ENCODE results near the gene DYRK3.
"Not testable (repeated sequence)": the region's sequence is repeated elsewhere in the genome, so short reads cannot be mapped to it uniquely, and the experiment has no call there.

The DYRK3 gene

DNA sequence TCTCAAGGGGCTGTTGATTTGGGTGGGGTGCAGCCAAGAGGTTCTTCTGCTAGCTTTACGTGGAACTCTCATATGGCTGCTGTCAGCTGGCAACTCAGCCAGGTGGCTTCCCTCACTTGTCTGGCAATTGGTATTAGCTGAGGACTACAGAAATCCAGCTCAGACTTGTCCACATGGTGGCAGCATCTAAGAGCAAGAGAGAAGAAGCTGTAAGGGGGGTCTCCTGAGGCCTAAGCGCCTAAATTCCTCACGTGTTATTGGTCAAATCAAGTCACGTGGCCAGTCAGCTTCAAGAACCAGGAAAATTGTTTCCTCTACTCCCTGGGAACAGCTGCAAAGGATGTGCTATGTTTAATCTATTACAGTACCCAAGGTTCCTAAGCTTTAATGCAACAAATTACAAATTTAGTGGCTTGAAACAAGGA is 4.2 kb upstream of the DYRK3 start:
- DNase-seq (ENCODE audit: low read depth in 2 of 2), result no peak

DNA sequence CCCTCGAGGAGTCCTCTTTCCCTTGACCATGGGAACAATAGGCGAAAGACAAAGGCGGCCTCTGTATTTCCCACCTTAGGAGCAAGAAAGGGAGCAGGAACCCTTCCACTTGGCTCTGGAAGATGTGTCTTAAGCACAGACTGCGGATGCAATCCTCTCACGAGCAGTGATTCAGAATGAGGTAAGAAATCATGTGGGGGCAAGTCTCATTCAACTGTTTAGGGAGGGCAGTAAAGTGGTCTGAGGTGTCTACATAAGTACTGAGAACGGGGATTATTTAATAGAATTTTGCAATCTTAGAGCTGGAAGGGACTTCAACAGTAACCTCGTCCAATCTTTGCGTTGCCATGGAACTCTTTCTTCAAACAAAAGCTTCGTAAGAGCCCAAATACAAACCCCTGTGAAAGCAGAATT is 1.6 kb upstream of the DYRK3 start:
- no peak for DNase-seq (ENCODE audit: low read depth in 2 of 2)

DNA sequence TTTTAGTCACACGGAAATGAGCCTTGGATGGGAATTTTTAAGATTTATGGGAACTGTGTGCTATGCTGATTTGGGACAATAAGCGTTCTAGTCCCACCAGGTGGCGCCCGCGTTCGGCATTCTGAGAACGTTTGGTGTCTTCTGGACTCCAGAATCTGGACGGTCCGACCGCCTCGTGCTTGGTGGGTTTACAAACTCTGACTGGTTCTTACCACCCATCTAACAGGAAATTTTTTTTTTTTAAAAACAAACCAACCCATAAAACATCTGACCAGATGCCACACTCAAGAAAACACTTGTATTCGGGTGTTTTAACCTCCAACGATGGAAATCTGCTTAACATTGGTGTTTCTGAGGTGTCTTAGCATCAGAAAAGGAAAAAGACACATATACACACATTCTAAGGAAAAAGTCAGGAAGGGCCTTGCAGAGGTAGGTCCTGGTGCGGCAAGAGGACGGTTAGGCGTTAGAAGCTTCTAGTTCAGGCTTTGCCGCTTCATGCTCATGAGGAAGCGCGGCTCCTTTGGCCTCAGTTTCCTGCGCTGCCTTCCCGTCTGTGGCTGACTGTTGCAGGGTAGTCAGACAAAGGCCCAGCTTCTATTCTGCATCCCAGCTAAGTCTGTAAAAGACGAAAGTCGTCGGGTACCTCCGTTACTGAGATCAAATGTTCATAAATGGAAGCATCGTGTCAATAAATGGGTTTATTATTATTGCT is 814 bp upstream of the DYRK3 start:
- DNase-seq (ENCODE audit: low read depth in 2 of 2), result peak; percentile 41 to 61

DNA sequence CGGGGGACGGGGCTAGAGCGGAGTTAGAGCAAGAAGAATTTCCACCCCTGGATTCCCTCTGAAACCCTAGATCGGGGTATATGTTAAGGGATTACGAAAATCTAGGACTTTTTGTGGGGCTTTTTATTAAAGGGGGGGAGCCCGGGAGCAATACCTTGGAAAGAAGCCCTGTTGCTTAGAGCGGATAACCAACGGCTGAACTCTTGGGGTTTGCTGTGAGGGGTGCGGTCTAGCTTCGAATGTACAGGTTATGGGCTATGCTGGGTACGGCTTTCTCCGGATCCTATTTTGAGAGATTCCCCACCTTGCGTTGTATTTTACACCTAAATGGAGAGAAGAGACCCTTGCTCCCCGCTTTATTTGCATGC is 626 bp downstream of the DYRK3 start:
- no peak for DNase-seq (ENCODE audit: low read depth in 2 of 2)

DNA sequence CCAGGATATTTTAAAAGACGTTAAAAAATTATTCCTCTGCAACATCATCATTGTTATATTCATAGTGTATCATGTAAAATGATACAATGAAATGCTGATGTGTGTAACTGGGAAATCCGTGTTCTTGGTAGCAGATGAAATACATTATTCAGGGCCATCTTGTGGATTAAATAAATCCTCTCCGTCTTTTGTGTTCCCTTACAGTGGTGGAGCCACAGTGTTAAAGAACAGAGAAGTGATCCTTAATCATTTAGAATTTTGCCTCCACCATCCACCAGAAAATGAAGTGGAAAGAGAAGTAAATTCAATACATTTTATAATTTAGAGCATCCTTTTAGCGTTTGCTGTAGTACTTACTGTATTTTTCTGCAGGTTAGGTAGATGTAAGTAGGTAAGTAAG is 1.3 kb downstream of the DYRK3 start:
- DNase-seq (ENCODE audit: low read depth in 2 of 2), result no peak

DNA sequence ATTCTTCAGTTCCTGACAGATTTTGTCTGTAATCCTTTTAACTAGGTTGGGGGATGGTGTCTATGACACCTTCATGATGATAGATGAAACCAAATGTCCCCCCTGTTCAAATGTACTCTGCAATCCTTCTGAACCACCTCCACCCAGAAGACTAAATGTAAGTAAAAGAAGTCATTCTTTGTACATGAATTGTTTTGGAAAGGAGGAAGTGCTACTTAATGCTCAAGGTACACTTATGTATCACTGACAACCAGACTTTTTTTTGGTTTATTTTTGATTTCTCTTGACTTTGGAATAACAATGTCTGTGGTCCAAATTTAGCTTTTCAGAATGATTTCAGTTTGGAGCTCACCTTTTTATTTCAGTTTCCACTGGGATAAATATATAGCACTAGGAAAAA is 2.3 kb downstream of the DYRK3 start:
- DNase-seq (ENCODE audit: low read depth in 2 of 2), result no peak

DNA sequence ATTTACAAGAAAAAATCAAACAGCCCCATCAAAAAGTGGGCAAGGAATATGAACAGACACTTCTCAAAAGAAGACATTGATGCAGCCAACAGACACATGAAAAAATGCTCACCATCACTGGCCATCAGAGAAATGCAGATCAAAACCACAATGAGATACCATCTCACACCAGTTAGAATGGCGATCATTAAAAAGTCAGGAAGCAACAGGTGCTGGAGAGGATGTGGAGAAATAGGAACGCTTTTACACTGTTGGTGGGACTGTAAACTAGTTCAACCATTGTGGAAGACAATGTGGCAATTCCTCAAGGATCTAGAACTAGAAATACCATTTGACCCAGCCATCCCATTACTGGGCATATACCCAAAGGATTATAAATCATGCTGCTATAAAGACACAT is 6.7 kb downstream of the DYRK3 start:
- not testable (repeated sequence) for DNase-seq (ENCODE audit: low read depth in 2 of 2)

DNA sequence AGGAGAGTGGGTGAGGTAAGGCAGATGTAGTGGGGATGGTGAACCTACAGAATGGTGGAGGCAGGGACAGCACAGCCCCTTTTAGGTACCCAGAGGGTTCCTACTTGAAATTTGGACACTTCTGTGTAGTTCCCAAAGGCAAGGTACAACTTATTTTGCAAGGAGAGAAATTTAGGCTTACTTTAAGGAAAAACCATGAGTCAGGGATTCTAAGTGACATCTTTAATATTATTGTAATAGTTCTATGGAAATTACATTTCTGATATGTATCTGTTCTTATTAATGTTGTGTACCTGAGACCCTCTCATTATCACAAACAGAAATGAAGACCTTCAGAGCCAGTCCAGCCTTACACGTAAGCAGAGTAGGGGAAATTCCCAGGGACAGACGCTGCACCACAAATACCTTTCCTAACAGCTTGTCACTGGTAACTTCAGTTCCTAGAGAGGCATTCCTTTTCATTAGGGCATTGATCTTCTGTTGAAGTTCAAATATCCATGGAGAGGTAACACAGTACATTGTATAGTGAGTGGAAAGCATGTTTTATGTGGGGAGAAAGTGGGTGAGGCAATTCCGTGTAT is 7.9 kb downstream of the DYRK3 start:
- no peak for DNase-seq (ENCODE audit: low read depth in 2 of 2)

DNA sequence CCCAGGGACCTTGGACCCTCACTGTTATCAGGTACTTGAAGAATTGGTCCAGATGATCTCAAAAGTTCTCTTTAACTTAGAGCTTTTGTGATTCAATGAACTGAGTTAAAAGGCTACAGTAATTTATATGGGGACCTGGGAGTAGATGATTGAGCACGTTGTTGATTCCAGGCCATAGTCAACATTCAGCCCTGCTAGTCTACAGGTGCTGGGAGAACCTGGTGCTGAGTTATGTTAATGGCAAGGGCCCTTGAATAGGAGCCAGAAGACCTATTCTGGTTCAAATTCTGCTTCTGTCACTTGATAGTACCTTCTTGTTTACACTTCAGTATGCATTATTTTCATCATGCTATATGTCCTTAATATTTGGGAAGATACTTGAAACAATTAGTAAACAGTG is 11.2 kb downstream of the DYRK3 start:
- no peak for DNase-seq (ENCODE audit: low read depth in 2 of 2)

DNA sequence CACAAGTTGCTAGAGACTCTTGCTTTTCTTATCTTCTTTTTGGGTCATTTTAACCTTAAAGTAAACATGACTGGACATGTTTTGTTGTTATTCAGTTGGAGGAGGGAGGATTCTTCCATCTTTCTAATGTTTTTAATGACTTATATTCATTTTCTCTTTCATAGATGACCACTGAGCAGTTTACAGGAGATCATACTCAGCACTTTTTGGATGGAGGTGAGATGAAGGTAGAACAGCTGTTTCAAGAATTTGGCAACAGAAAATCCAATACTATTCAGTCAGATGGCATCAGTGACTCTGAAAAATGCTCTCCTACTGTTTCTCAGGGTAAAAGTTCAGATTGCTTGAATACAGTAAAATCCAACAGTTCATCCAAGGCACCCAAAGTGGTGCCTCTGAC is 11.9 kb downstream of the DYRK3 start:
- no peak for DNase-seq (ENCODE audit: low read depth in 2 of 2)

DNA sequence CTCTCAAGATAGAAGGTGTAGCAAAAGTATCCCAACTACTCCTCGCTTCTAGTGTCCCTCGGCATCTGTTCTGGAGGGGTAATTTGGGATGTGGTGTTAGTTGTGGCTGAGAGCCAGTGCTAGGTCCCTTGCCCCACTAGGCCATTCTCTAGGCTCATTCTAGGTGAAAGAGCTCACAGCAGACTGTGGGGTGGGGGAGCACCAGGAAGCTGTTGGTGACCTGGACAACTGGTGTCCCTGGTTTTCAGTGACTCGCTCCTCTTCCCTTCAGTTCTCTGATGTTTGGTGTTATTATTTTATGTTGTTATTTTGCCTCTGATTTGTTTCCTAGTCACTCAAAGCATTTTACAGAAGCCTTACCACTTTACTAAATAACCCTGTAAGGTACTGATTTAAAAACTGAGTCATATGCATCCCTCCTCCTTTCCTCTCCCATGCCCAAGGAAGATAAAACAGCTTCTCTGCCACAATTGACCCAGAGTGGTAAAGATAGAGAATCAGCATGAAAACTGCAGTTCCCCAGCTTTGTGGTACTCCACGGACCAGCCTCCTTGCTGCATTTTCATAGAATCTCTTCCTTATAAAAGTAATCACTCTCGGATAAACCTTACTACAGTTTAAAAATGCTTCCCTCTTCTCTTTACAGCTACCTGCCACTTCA is 14.1 kb downstream of the DYRK3 start:
- no peak for DNase-seq (ENCODE audit: low read depth in 2 of 2)

DNA sequence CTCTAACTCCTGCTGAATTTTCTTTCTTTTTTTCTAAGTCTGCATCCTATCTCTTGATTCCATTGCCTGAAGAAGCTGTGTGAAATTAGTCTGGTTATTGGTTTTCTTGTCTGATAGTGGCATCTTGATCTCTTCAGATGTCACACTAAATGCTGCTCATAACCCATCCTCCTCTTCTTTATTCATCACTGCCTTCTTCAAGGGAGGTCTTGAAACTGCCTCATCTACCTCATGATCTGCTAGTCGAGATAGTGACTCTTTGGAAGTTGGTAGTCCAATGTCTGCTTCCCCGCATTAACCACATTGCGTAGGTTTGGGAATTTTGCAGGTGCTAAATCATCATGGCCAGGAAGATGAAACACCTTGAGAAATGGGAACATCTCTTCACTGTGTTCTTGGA is 15.7 kb downstream of the DYRK3 start:
- no peak for DNase-seq (ENCODE audit: low read depth in 2 of 2)

DNA sequence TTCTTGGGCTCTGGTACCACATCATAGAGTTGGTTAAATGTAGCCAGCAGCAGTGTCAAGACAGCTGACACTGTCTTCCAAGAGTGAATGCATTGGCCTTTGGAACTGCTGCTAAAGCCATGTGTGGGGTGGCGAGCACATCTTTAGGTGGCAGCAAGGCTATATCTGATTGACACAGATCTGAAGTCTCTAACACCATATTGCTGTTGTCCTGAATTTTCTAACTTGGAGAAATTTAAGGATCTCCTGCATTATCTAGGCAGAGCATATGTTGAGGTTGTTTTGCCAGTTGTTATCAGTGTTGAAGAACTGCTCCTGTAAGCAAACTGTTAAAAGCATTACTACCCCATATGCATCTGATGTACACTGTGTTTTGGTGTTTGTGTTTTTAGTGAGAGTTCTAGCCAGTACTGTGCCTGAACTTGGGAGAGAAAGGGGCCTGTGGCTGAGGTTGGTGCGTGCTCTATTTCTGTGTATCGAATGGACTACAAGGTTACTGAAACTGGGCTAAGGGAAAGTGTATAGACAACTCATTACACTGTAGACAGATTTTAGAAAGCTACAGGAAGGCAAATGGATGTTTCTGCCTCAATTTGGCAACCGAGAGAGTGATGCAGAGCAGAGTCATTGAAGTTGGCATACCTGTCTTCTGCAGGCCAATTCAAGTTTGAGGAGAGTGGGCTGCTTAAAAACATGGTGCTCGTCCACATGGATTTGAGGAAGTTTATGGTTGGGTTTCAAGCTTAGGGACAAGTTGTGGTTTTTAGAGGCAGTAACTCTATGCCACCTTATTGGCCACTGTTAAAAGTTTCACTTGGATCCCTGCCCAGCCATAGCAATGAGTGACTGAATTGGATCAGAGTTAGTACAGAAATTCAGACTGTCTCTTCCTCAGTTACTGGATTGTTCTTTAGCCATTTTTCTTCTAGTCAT is 16.9 kb downstream of the DYRK3 start:
- no peak for DNase-seq (ENCODE audit: low read depth in 2 of 2)

DNA sequence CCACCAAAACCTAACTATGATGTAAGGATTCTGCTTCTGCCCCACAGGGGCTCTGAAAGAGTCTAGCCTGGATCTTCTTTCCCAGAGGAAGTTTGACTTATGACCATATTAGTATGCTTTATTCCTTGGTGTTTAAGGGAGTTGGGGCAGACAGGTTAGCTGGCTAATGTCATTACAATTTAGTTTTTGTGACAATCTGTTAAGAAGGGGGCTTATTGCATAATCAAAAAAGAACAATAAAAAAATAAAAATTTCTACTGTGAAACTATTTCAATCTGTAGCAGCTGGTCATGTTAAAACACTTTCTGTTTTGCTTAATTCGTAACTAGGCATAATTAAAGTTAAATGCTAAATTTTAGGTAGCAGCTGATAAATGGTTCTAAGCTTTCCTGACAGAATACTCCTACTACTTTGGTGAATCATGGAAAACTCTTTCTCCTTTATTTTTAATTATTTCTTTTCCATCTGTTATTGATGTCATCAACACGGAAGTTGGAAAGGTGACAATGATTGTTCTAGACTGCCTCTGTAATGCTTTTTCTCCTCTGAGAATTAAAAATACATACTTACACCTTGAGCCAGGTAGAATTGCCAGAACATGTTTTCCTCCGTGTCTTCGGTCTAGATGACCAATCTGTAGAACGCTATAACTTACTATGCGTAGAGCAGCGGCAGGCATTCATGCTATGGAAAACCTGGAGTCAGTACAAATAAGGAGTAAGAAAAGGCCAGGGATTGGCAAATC is 18.6 kb downstream of the DYRK3 start:
- DNase-seq (ENCODE audit: low read depth in 2 of 2), result no peak

DNA sequence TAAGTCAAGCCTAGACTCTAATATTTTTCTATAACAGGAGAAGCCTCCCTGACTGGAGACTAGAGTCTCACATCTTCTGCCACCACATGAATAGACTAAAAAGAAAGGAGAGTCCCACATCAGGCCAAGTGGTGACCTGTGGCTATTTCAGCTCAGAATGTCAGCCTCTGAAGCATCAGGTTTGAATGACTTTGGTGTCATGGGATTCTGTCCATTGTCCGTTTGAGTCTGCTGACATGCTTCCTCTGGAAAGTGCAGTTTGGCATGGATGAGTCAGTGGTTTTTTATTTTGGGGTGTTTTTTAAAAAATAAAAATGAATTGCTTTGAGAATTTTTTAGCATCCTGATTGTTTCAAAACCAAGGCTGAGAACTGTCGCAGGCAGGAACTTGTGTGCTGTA is 19.5 kb downstream of the DYRK3 start:
- DNase-seq (ENCODE audit: low read depth in 2 of 2), result no peak

DNA sequence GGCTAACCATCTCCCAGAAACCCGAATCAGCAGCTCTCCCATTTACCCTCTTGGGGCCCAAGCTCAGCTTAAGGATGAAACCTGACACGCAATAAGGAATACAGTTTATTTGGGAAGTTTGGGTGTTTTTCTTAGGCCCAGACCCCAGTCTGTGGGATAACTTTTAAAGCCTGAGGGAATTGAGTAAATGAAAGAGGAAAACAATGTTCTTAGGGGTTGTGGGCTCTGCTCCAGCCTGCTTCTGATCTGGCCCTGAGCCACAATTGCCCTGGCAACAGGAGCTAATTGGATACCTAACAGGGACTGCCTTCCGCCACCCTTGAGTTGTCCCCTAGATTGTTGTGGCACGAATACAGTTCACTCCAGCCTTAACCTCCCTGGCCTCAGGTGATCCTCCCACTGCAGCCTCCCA is 20.1 kb downstream of the DYRK3 start:
- DNase-seq (ENCODE audit: low read depth in 2 of 2), result no peak

DNA sequence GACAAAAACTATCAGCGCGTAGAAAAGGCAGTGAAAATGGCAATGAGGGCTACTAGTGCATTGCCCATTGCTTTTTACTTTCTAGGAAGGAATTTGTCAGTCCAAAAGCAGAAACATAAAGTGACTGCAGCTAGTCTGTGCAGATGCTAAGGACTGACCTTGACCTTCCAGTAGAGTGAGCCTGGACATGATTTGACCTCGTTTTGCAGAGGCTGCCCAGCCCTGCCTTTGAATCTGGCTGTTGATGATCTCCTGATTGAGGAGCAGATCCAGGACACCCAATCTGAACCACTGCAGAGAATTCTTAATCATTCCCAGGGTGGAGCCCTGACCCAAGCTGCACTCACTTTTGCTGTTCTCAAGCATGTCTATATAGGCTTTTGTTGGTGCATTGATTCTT is 21.6 kb downstream of the DYRK3 start:
- no peak for DNase-seq (ENCODE audit: low read depth in 2 of 2)

DNA sequence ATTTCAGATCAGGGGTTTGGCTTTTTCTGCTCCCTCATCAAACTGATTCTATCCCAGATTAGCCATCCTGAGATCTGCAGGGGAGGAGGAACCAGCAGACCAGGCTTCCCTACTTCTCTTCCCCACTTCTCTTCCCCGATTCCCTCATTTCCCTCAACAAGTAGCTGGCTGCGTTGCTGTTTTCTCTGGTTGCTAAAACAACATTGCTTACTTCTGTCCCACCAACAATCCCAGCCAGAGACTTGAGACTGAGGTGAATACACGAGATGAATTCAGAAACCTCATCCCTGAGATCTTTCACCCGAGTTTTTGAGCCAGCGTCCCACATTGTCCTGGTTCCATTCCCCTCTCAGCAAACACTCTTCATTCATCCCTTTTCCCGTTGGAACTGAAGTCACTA is 22.4 kb downstream of the DYRK3 start:
- no peak for DNase-seq (ENCODE audit: low read depth in 2 of 2)

DNA sequence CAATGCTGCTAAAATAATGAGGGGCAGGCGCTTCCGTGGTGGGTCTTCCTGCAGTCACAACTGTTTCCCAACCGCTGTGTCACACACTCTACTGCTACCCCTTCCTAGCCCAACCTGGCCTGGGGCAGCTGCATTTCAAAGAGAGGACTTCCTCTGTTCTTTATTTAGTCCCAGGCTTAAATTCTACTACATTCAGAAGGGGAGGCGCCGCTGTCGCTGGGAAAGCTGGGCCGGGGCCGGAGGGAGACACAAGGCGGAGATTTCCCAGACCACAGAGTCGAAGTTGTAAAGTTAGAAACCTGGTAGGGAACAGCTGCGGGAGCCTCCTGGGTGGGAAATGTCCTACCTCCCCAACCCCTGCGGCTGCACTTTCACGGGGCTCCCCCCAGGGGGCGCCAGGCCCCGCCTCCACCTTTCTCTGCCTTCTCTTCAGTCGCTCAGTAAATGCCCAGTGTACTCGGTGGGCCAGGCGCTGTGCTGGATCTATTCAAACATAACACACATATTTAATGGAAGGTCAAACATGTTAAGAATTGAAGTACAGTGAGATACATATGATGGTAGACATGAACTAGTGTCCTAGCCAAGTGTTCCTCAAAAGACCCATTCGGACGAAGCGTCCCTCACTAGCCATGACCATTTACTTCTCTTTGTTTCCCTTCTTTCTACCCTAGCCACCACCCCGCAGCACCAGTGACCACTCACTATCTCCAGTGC is 23.1 kb downstream of the DYRK3 start:
- DNase-seq (ENCODE audit: low read depth in 2 of 2), result peak in 1 of 2 donors; percentile 20

DNA sequence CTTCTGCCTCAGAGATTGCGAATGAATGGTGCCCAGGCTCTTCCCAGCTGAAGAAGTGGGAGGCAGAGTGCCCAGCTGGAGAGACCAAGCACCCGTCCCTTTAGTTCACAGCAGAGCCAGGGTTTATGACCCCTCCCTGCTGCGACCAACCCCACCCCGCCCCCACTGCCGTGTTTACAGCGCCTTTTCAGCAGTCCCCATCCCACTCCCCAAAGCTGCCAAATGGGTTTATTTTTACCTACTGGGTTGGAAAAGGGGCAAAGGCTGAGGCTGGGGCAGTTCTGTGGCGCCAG is 23.6 kb downstream of the DYRK3 start:
- no peak for DNase-seq (ENCODE audit: low read depth in 2 of 2)

DNA sequence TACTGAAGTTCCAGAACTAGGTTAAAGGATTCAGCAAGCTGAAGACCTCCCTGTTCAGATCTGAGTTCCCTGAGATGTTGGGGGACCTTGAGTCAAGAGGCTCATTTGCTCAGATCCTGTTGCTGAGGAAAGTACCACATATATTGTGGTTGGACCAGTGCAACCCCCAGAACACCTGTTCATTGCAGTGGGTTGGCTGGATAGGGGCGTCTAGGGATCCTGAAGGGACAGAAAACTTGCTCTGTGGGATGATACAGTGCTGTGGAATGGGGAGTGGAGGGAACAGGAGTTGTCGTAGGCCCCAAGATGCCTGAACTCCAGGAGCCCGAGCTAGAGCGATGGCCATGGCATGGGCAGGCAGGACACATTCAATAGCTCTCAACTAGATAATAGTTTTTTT is 24.8 kb downstream of the DYRK3 start:
- DNase-seq (ENCODE audit: low read depth in 2 of 2), result no peak
